ENCODE data around the gene SLC1A5.

DNA sequence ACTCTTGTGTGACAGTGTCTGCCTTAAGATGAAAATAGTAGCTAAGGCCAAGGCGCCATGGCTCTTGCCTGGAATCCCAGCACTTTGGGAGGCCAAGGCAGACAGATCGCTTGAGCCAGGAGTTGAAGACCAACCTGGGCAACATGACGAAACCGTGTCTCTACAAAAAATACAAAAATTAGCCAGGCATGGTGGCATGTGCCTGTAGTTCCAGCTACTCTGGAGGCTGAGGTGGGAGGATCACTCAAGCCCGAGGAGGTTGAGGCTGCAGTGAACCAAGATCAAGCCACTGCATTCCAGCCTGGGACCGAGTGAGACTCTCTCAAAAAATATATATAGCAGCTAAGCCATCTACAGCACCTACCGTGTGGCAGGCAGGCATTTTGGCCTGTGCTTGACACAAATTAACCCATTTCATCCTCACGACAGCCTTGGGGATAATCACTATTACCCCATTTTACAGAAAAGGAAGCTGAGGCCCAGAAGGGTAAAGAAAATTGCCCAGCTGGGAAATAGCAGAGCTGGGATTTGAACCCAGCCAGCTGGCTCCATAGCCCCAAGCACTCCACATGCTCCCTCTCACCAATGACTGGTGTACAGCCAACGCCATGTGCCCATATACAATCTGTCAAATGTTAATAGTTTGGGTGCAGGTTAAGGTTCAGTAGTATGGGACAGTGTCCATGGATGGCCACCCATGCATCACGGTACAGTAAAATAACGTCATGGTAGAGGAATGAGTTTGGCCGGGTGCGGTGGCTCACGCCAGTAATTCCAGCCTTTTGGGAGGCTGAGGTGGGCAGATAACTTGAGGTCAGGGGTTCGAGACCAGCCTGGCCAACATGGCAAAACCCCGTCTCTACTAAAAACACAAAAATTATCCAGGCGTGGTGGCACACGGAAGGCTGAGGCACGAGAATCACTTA, 3.1 kb downstream of the SLC1A5 start:
- TF ChIP-seq, protein P1, sequence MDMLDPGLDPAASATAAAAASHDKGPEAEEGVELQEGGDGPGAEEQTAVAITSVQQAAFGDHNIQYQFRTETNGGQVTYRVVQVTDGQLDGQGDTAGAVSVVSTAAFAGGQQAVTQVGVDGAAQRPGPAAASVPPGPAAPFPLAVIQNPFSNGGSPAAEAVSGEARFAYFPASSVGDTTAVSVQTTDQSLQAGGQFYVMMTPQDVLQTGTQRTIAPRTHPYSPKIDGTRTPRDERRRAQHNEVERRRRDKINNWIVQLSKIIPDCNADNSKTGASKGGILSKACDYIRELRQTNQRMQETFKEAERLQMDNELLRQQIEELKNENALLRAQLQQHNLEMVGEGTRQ (IDR thresholded peaks at IDR 0.05), result no peak
- no peak for TF ChIP-seq POLR2A (IDR thresholded peaks at IDR 0.05; ENCODE audit: low read length)

Data from A549 (cell line).